ENCODE results near the gene APOL1.
"Not testable (repeated sequence)": the region's sequence is repeated elsewhere in the genome, so short reads cannot be mapped to it uniquely, and the experiment has no call there.

GRCh38 chr22:36228369-36228768 is 24.6 kb upstream of the APOL1 start:
- TF ChIP-seq CTCF, POLR2A, POLR2AphosphoS5 (IDR thresholded peaks at IDR 0.05): not testable (repeated sequence)

All from prostate gland (tissue), 2 donors.